Nephron progenitor cell (in vitro differentiated cells): ENCODE data around the gene KIF1A.

ENCODE experiments used
- DNase-seq: peaks from one replicate; pipeline ENCODE4 v3.0.0; 2021
- H3K27ac Mint-ChIP-seq: 2 replicates; pipeline ENCODE4 v1.8.0; 2021; ENCODE audit warnings: mild to moderate bottlenecking, moderate library complexity, mixed read lengths
- H3K27me3 Mint-ChIP-seq: 2 replicates; pipeline ENCODE4 v1.8.0; 2021; ENCODE audit warnings: mild to moderate bottlenecking, low read depth, mixed read lengths; ENCODE audit not compliant: poor library complexity
- H3K36me3 Mint-ChIP-seq: 2 replicates; pipeline ENCODE4 v1.8.0; 2021; ENCODE audit warnings: low read depth, mixed read lengths
- H3K4me1 Mint-ChIP-seq: 2 replicates; pipeline ENCODE4 v1.8.0; 2021; ENCODE audit warnings: mixed read lengths
- H3K4me3 Mint-ChIP-seq: 2 replicates; pipeline ENCODE4 v1.8.0; 2021; ENCODE audit warnings: mild to moderate bottlenecking, moderate library complexity, mixed read lengths
- H3K9me3 Mint-ChIP-seq: 2 replicates; pipeline ENCODE4 v1.8.0; 2021; ENCODE audit warnings: mild to moderate bottlenecking, moderate library complexity, mixed read lengths
- CTCF ChIP-seq: fragments of 200-600 bp; sonication (generic); IDR thresholded peaks from 2 replicates; pipeline ENCODE4 v1.5.0; 2021; ENCODE audit warnings: antibody characterized with exemption

Gene KIF1A

GRCh38 chr2:240726876-240727275 lies 93.1 kb downstream of the KIF1A start:
- TF ChIP-seq CTCF, result no peak
- no peak overlapping the region for H3K4me3 Mint-ChIP-seq
- no peaks in the 10 kb centered on the region for H3K9me3 Mint-ChIP-seq
- DNase-seq, result no peak
- H3K27me3 Mint-ChIP-seq, result no peaks in the 10 kb centered on the region
- peaks cover 37% of the 10 kb centered on the region for H3K4me1 Mint-ChIP-seq
- no peaks in the 10 kb centered on the region for H3K36me3 Mint-ChIP-seq
- peak overlapping the region; percentile 73 for H3K27ac Mint-ChIP-seq

GRCh38 chr2:240725671-240726070 lies 94.3 kb downstream of the KIF1A start:
- Mint-ChIP-seq H3K27me3 (no peaks in the 10 kb centered on the region), H3K27ac (no peak overlapping the region), H3K36me3 (no peaks in the 10 kb centered on the region), H3K9me3 (no peaks in the 10 kb centered on the region), H3K4me3 (no peak overlapping the region), H3K4me1 (peaks cover 28% of the 10 kb centered on the region)
- no peak for DNase-seq
- no peak for TF ChIP-seq CTCF

- no peak overlapping the region for H3K27ac Mint-ChIP-seq
- no peaks in the 10 kb centered on the region for H3K9me3 Mint-ChIP-seq
- H3K4me1 Mint-ChIP-seq, result peaks cover 24% of the 10 kb centered on the region
- H3K36me3 Mint-ChIP-seq, result no peaks in the 10 kb centered on the region
- no peak for TF ChIP-seq CTCF
- H3K27me3 Mint-ChIP-seq, result no peaks in the 10 kb centered on the region
- no peak overlapping the region for H3K4me3 Mint-ChIP-seq
- no peak for DNase-seq
These were observed 94.8 kb downstream of the KIF1A start for GRCh38 chr2:240725266-240725665.

- DNase-seq, result no peak
- Mint-ChIP-seq H3K27ac (no peak overlapping the region), H3K4me1 (peaks cover 15% of the 10 kb centered on the region), H3K36me3 (no peaks in the 10 kb centered on the region), H3K9me3 (no peaks in the 10 kb centered on the region), H3K4me3 (no peak overlapping the region), H3K27me3 (no peaks in the 10 kb centered on the region)
- no peak for TF ChIP-seq CTCF
These were observed 95.6 kb downstream of the KIF1A start for GRCh38 chr2:240724431-240724830.

- H3K4me1 Mint-ChIP-seq, result peaks cover 10% of the 10 kb centered on the region
- H3K27me3 Mint-ChIP-seq, result no peaks in the 10 kb centered on the region
- no peaks in the 10 kb centered on the region for H3K36me3 Mint-ChIP-seq
- no peak overlapping the region for H3K4me3 Mint-ChIP-seq
- H3K9me3 Mint-ChIP-seq, result no peaks in the 10 kb centered on the region
- DNase-seq, result no peak
- no peak for TF ChIP-seq CTCF
- H3K27ac Mint-ChIP-seq, result peak overlapping the region; percentile 32
These were observed 96.2 kb downstream of the KIF1A start for GRCh38 chr2:240723851-240724250.

- peak overlapping the region; percentile 32 for H3K27ac Mint-ChIP-seq
- no peaks in the 10 kb centered on the region for H3K9me3 Mint-ChIP-seq
- H3K4me3 Mint-ChIP-seq, result no peak overlapping the region
- peaks cover 7% of the 10 kb centered on the region for H3K4me1 Mint-ChIP-seq
- TF ChIP-seq CTCF, result no peak
- no peaks in the 10 kb centered on the region for H3K27me3 Mint-ChIP-seq
- H3K36me3 Mint-ChIP-seq, result no peaks in the 10 kb centered on the region
- no peak for DNase-seq
These were observed 97.0 kb downstream of the KIF1A start for GRCh38 chr2:240722796-240723735.
